ENCODE measurements around the gene NRARP. TPM values are rescaled to one million over a fixed set of nuclear protein-coding genes. Genes with fewer than 3 reads are reported as not detected.
A peak's percentile ranks its signal among the peaks of the same experiment; 100 is the strongest.

The NRARP gene
- total RNA-seq, 4 donors from 2014 or later: 28.5 to 49.2 (median 41.0) TPM

- intact Hi-C loops (cut with DNase I; ENCODE audit: low total_unique reads): no loop called here
- DNase-seq (ENCODE audit: low spot score in 2 of 2): peak in 1 of 2 donors; percentile 85
- no peak for TF ChIP-seq CTCF (IDR thresholded peaks at IDR 0.05)
- no peak for TF ChIP-seq POLR2A (IDR thresholded peaks at IDR 0.05)
- peak overlapping the region; percentile 36 for H3K4me3 ChIP-seq (ENCODE audit: low read depth, poor library complexity, severe bottlenecking)
- 0 to 1% methylated on average over 24 to 25 of the region's 115 CpGs for WGBS, 2 donors
Observed at GRCh38 chr9:137301081-137301947, 757 bp downstream of the NRARP start.

GRCh38 chr9:137300567-137301080, 1.4 kb downstream of the NRARP start:
- 4 to 5% methylated on average over 19 to 25 of the region's 25 CpGs for WGBS, 2 donors
- peak overlapping the region; percentile 36 for H3K4me3 ChIP-seq (ENCODE audit: low read depth, poor library complexity, severe bottlenecking)
- intact Hi-C loops (cut with DNase I; ENCODE audit: low total_unique reads): no loop called here
- TF ChIP-seq POLR2A (IDR thresholded peaks at IDR 0.05): no peak
- no peak for TF ChIP-seq CTCF (IDR thresholded peaks at IDR 0.05)
- DNase-seq (ENCODE audit: low spot score in 2 of 2): peak in 1 of 2 donors; percentile 14

GRCh38 chr9:137299938-137300337, 2.1 kb downstream of the NRARP start:
- intact Hi-C loops (cut with DNase I; ENCODE audit: low total_unique reads): loop anchor here (5.0 kb wide), 1 partner anchor 107 kb away; no protein-coding TSS in a partner anchor
- 34 to 42% methylated on average over 16 of the region's 16 CpGs for WGBS, 2 donors
- DNase-seq (ENCODE audit: low spot score in 2 of 2): peak in 1 of 2 donors; percentile 13
- H3K4me3 ChIP-seq (ENCODE audit: low read depth, poor library complexity, severe bottlenecking): no peak overlapping the region
- TF ChIP-seq CTCF (IDR thresholded peaks at IDR 0.05): no peak
- no peak for TF ChIP-seq POLR2A (IDR thresholded peaks at IDR 0.05)

- peak in 1 of 2 donors; percentile 11 for DNase-seq (ENCODE audit: low spot score in 2 of 2)
- H3K4me3 ChIP-seq (ENCODE audit: low read depth, poor library complexity, severe bottlenecking): no peak overlapping the region
- intact Hi-C loops (cut with DNase I; ENCODE audit: low total_unique reads): loop anchor here (5.0 kb wide), 1 partner anchor 108 kb away; no protein-coding TSS in a partner anchor
- TF ChIP-seq POLR2A (IDR thresholded peaks at IDR 0.05) (no peak), CTCF (IDR thresholded peaks at IDR 0.05) (no peak)
- 65 to 71% methylated on average over 10 of the region's 10 CpGs for WGBS, 2 donors
Observed at GRCh38 chr9:137299203-137299565, 2.9 kb downstream of the NRARP start.

GRCh38 chr9:137298401-137299202, 3.5 kb downstream of the NRARP start:
- TF ChIP-seq POLR2A (IDR thresholded peaks at IDR 0.05) (no peak), CTCF (IDR thresholded peaks at IDR 0.05) (no peak)
- WGBS, 2 donors: 49 to 60% methylated on average over 24 of the region's 24 CpGs
- intact Hi-C loops (cut with DNase I; ENCODE audit: low total_unique reads): loop anchor here (5.0 kb wide), 1 partner anchor 109 kb away; no protein-coding TSS in a partner anchor
- peak in 1 of 2 donors; percentile 14 for DNase-seq (ENCODE audit: low spot score in 2 of 2)
- H3K4me3 ChIP-seq (ENCODE audit: low read depth, poor library complexity, severe bottlenecking): no peak overlapping the region
